SK-N-SH (cell line): ENCODE results near the gene CDH24. TPM values are rescaled to one million over a fixed set of nuclear protein-coding genes. Genes with fewer than 3 reads are reported as not detected.

ENCODE experiments used
- CTCF ChIA-PET: fragments of 300-600, 350-600 bp; formaldehyde crosslinking; extraction: SDS; loops from one replicate; lab custom pipeline; 2021; lab: Yijun Ruan, JAX
- POLR2A ChIA-PET: fragments of 350-600 bp; sonication (Branson Sonifier 250); formaldehyde crosslinking; extraction: SDS; loops from one replicate; lab custom pipeline; 2020; ENCODE audit warnings: antibody characterized with exemption, inconsistent platforms; lab: Yijun Ruan, JAX
- DNase-seq: peaks from one replicate; pipeline ENCODE4 v3.0.0; 2012
- H2AFZ ChIP-seq: fragments of 200-600 bp; sonication (generic); 2 replicates; pipeline ENCODE4 v1.8.1; 2016; ENCODE audit warnings: antibody characterized with exemption, mild to moderate bottlenecking, low read depth
- H3F3A ChIP-seq: fragments of 200-600 bp; sonication (generic); replicated peaks from 2 replicates; pipeline ENCODE3; 2016; ENCODE audit warnings: antibody characterized with exemption, mild to moderate bottlenecking; ENCODE audit not compliant: insufficient read depth
- H3K27ac ChIP-seq, 2 experiments: fragments of 200-500 bp in 1 of 2; fragments of 200-600 bp in 1 of 2; sonication (Bioruptor generic) in 1 of 2; sonication (generic), shearing (Covaris generic) in 1 of 2; 2 replicates each; pipeline versions ENCODE4 v1.5.1 to v1.6.1; 2014 to 2016; ENCODE audit warnings: low read depth in 2 of 2, inconsistent platforms in 1 of 2, low read length in 1 of 2, mild to moderate bottlenecking in 1 of 2, mixed read lengths in 1 of 2
- H3K27me3 ChIP-seq: fragments of 200-600 bp; sonication (generic), shearing (Covaris generic); 2 replicates; pipeline ENCODE4 v1.6.1; 2016; ENCODE audit warnings: mixed run types; ENCODE audit not compliant: insufficient read depth
- H3K36me3 ChIP-seq, 2 experiments: fragments of 200-500 bp in 1 of 2; fragments of 200-600 bp in 1 of 2; sonication (Bioruptor generic) in 1 of 2; sonication (generic) in 1 of 2; replicated peaks in 1 of 2; 2 replicates each; pipeline versions ENCODE3 to v1.5.1; 2014 to 2016; ENCODE audit warnings: low read length in 1 of 2, mild to moderate bottlenecking in 1 of 2; ENCODE audit not compliant: insufficient read depth in 2 of 2, control insufficient read depth in 1 of 2
- H3K4me1 ChIP-seq, 2 experiments: fragments of 200-500 bp in 1 of 2; fragments of 200-600 bp in 1 of 2; sonication (Bioruptor generic) in 1 of 2; sonication (generic), shearing (Covaris generic) in 1 of 2; 2 replicates each; pipeline versions ENCODE4 v1.5.1 to v1.6.1; 2014 to 2016; ENCODE audit warnings: low read depth in 1 of 2, low read length in 1 of 2, mixed run types in 1 of 2; ENCODE audit not compliant: insufficient read depth in 2 of 2, control insufficient read depth in 1 of 2
- H3K4me2 ChIP-seq: fragments of 200-600 bp; sonication (generic), shearing (Covaris generic); 2 replicates; pipeline ENCODE4 v1.6.1; 2017; ENCODE audit warnings: mixed run types
- H3K4me3 ChIP-seq, 2 experiments: fragments of 200-500 bp in 1 of 2; fragments of 200-600 bp in 1 of 2; sonication (Bioruptor generic) in 1 of 2; sonication (generic), shearing (Covaris generic) in 1 of 2; 2 replicates each; pipeline versions ENCODE4 v1.5.1 to v1.8.1; 2014 to 2016; ENCODE audit warnings: low read depth in 2 of 2, inconsistent platforms in 1 of 2, low read length in 1 of 2, mild to moderate bottlenecking in 1 of 2, mixed read lengths in 1 of 2, moderate library complexity in 1 of 2
- H3K79me2 ChIP-seq: fragments of 200-600 bp; sonication (generic); 2 replicates; pipeline ENCODE4 v1.8.1; 2017; ENCODE audit warnings: mild to moderate bottlenecking; ENCODE audit not compliant: insufficient read depth
- H3K9ac ChIP-seq: fragments of 200-600 bp; sonication (generic); 2 replicates; pipeline ENCODE4 v1.6.1; 2017; ENCODE audit warnings: mixed run types
- H3K9me2 ChIP-seq: fragments of 200-600 bp; sonication (generic); 2 replicates; pipeline ENCODE4 v1.6.1; 2017; ENCODE audit warnings: mixed run types
- H3K9me3 ChIP-seq: fragments of 200-600 bp; sonication (generic); 2 replicates; pipeline ENCODE4 v1.6.1; 2017; ENCODE audit warnings: mixed run types, mild to moderate bottlenecking, moderate library complexity
- H4K20me1 ChIP-seq: fragments of 200-600 bp; sonication (generic); 2 replicates; pipeline ENCODE4 v1.6.1; 2017; ENCODE audit warnings: mild to moderate bottlenecking, mixed run types; ENCODE audit not compliant: insufficient read depth
- FOSL2 ChIP-seq: IDR thresholded peaks from 2 replicates; pipeline ENCODE4 v1.4.0; 2012; ENCODE audit warnings: low read depth, mild to moderate bottlenecking, moderate library complexity, borderline replicate concordance
- FOXJ3 ChIP-seq: sonication (generic); formaldehyde crosslinking; IDR thresholded peaks from 2 replicates; pipeline ENCODE4 v1.5.1; 2020; ENCODE audit warnings: mild to moderate bottlenecking, missing genetic modification reagents
- MXI1 ChIP-seq: IDR thresholded peaks from 2 replicates; pipeline ENCODE4 v1.6.1; 2012; ENCODE audit warnings: mild to moderate bottlenecking, low read depth, low read length, improper control_type of control experiment
- RFX5 ChIP-seq: IDR thresholded peaks from 2 replicates; pipeline ENCODE4 v1.6.1; 2012; ENCODE audit warnings: mild to moderate bottlenecking, improper control_type of control experiment, low read length
- TAF1 ChIP-seq: IDR thresholded peaks from 2 replicates; pipeline ENCODE4 v1.6.1; 2012; ENCODE audit warnings: low read depth, mild to moderate bottlenecking, low read length, moderate library complexity, borderline replicate concordance
- USF2 ChIP-seq: fragments of 150-350 bp; IDR thresholded peaks from 2 replicates; pipeline ENCODE4 v1.6.1; 2017; ENCODE audit warnings: antibody characterized with exemption, low read length, low read depth, borderline replicate concordance
- YY1 ChIP-seq: IDR thresholded peaks from 2 replicates; pipeline ENCODE4 v1.4.0; 2012; ENCODE audit warnings: low read depth, mild to moderate bottlenecking
- WGBS: methylation state at CpG from one replicate; pipeline ENCODE4 v1.1.6; 2017; ENCODE audit warnings: low lambda C conversion rate; 5-methylcytosine and 5-hydroxymethylcytosine counted together
- polyA plus RNA-seq, 3 experiments: library from polyadenylated mRNA; depleted of rRNA; stranded (reverse); fragments of >200 nt; gene quantifications; 2 replicates each; pipeline ENCODE4 v1.2.3, GENCODE V29; 2012

CDH24 gene
- polyA plus RNA-seq, 1 of the 3 experiments (the other 2 are of a cell fraction), result 30.8 TPM

GRCh38 chr14:23033801-23034497 lies 23.4 kb downstream of the CDH24 start:
- Histone ChIP-seq H3F3A (peaks cover under 1% of the 10 kb centered on the region), H3K27me3 (no peaks in the 10 kb centered on the region), H3K36me3 (peaks cover 16 to 36% of the 10 kb centered on the region in 2 experiments), H4K20me1 (no peaks in the 10 kb centered on the region), H3K4me3 (peak overlapping the region; percentile 72 to 94), H2AFZ (peak overlapping the region; percentile 69; the same call in 1 of the 2 replicates), H3K4me2 (peak overlapping the region; percentile 91), H3K27ac (peak overlapping the region; percentile 94 to 96), H3K9ac (peak overlapping the region; percentile 99), H3K79me2 (peaks cover 53% of the 10 kb centered on the region), H3K9me3 (no peaks in the 10 kb centered on the region), H3K9me2 (no peaks in the 10 kb centered on the region), H3K4me1 (peaks cover 9 to 21% of the 10 kb centered on the region in 2 experiments; a peak in 3 of 4 replicates)
- ChIA-PET POLR2A (interaction anchor here (1.0 to 1.4 kb wide), 5 partner anchors 10 to 27 kb away, joined by 3 to 5 read pairs (median 3); no protein-coding TSS in a partner anchor), CTCF (interaction anchor here (1.1 to 6.3 kb wide), 12 partner anchors 9 to 60 kb away, joined by 3 to 22 read pairs (median 6); no protein-coding TSS in a partner anchor)
- WGBS, result 40% methylated on average over 17 of the region's 17 CpGs
- TF ChIP-seq FOXJ3, result no peak
- no peak for TF ChIP-seq RFX5
- no peak for DNase-seq

GRCh38 chr14:23033251-23033727 lies 24.0 kb downstream of the CDH24 start:
- no peaks in the 10 kb centered on the region for H3K27me3 ChIP-seq
- no peak for TF ChIP-seq FOSL2
- TF ChIP-seq MXI1, result no peak
- TF ChIP-seq TAF1, result no peak
- TF ChIP-seq USF2, result no peak
- TF ChIP-seq YY1, result no peak
- no peaks in the 10 kb centered on the region for H4K20me1 ChIP-seq
- peak overlapping the region in 1 of 2 experiments; percentile 94; a peak in 1 of 4 replicates for H3K27ac ChIP-seq
- no peak overlapping the region for H2AFZ ChIP-seq
- H3K4me3 ChIP-seq, result peak overlapping the region; percentile 72 to 94; a peak in 1 of 4 replicates
- H3K4me1 ChIP-seq, result peaks cover 9 to 22% of the 10 kb centered on the region in 2 experiments; a peak in 3 of 4 replicates
- POLR2A ChIA-PET, result interaction anchor here (0.6 to 1.4 kb wide), 3 partner anchors 10 to 26 kb away, joined by 3 to 5 read pairs (median 3); no protein-coding TSS in a partner anchor
- H3K79me2 ChIP-seq, result peaks cover 58% of the 10 kb centered on the region
- H3K36me3 ChIP-seq, result peaks cover 22 to 43% of the 10 kb centered on the region in 2 experiments
- peaks cover 6% of the 10 kb centered on the region for H3F3A ChIP-seq
- H3K9ac ChIP-seq, result peak overlapping the region; percentile 99; the same call in 1 of the 2 replicates
- DNase-seq, result no peak
- no peaks in the 10 kb centered on the region for H3K9me2 ChIP-seq
- WGBS, result 98% methylated on average over 10 of the region's 10 CpGs
- CTCF ChIA-PET, result interaction anchor here (1.1 to 6.3 kb wide), 11 partner anchors 10 to 77 kb away, joined by 3 to 22 read pairs (median 6); partner anchors contain the start of gene HAUS4
- H3K9me3 ChIP-seq, result no peaks in the 10 kb centered on the region
- H3K4me2 ChIP-seq, result peak overlapping the region; percentile 91
